HG03571 (cell line): ENCODE data around the gene ESRRA.

Experiments used
- ATAC-seq: cut with Tn5 transposase; IDR thresholded peaks from one replicate; pipeline ENCODE4 v1.9.1; 2021; ENCODE audit not compliant: unreplicated experiment

Gene ESRRA

GRCh38 chr11:64327375-64327774 is 22.1 kb downstream of the ESRRA start:
- ATAC-seq = no peak

- no peak for ATAC-seq
Measured at GRCh38 chr11:64327993-64328392, 22.7 kb downstream of the ESRRA start.

GRCh38 chr11:64330888-64331287 is 25.6 kb downstream of the ESRRA start:
- ATAC-seq = no peak

DNA sequence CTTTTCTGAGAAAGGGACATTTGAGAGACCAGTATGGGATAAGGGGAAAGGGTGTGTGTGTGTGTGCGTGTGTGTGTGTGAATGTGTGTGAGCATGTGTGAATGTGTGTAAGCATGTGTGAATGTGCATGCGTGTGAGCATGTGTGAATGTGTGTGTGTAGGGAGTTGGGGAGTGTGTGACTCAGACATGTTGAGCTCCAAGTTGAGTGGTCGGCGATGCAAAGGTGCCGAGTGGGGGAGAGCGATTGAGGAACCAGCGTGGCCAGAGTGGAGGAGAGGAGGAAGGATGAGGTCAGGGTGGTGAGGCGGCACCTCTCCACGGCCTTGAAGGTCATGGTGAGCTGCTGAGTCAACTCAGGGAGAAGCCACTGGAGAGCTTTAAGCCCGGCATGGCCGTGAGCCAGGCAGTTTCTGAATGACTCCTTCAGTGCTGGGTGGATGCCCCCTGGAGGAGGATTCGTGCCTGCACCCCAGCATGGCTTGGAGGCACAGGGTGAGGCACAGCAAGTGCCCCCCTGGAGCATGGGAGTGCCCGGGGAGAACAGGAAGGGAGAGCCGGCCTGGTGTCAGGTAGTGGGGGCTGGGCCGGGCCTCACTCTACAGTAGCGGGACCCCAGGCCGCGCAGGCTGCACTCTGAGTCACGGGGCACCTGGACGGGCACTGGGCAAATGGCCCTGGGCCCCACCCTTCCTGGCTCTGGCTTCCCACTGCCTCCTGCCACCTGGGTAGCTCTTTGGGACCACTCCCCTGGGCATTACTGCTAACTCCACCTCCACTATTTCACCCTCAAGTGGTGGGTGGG is 26.4 kb downstream of the ESRRA start:
- ATAC-seq = peak; percentile 56

DNA sequence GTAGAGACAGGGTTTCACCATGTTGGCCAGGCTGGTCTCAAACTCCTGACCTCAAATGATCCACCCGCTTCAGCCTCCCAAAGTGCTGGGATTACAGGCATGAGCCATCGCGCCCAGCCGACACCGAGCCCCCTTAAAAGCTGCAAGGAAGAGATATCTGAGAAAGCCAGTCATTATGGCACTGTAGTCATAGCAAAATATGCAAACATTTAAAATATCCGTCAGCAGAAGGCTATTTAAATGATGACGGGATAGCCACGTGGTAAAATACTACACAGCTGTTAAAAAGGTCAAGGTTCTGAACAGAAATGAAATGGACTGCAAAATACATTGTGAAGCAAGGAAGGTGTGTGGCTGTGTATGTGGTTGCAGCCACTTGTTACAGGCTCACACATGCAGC is 28.2 kb downstream of the ESRRA start:
- no peak for ATAC-seq

- ATAC-seq = peak; percentile 55
Measured at GRCh38 chr11:64334764-64335735, 29.7 kb downstream of the ESRRA start.

GRCh38 chr11:64337538-64338249 is 32.4 kb downstream of the ESRRA start:
- ATAC-seq = no peak

- ATAC-seq = no peak
Measured at GRCh38 chr11:64338716-64339115, 33.4 kb downstream of the ESRRA start.

GRCh38 chr11:64339286-64339685 is 34.0 kb downstream of the ESRRA start:
- ATAC-seq = no peak

GRCh38 chr11:64339754-64340408 is 34.6 kb downstream of the ESRRA start, which contains the start of gene CCDC88B:
CCDC88B (plus strand) TSS chr11:64340204; CDS start chr11:64340267, 63 bp downstream.
- peak; percentile 42 for ATAC-seq

- ATAC-seq = no peak
Measured at GRCh38 chr11:64340671-64341335, 35.5 kb downstream of the ESRRA start.

GRCh38 chr11:64341429-64341828 is 36.1 kb downstream of the ESRRA start:
- no peak for ATAC-seq

DNA sequence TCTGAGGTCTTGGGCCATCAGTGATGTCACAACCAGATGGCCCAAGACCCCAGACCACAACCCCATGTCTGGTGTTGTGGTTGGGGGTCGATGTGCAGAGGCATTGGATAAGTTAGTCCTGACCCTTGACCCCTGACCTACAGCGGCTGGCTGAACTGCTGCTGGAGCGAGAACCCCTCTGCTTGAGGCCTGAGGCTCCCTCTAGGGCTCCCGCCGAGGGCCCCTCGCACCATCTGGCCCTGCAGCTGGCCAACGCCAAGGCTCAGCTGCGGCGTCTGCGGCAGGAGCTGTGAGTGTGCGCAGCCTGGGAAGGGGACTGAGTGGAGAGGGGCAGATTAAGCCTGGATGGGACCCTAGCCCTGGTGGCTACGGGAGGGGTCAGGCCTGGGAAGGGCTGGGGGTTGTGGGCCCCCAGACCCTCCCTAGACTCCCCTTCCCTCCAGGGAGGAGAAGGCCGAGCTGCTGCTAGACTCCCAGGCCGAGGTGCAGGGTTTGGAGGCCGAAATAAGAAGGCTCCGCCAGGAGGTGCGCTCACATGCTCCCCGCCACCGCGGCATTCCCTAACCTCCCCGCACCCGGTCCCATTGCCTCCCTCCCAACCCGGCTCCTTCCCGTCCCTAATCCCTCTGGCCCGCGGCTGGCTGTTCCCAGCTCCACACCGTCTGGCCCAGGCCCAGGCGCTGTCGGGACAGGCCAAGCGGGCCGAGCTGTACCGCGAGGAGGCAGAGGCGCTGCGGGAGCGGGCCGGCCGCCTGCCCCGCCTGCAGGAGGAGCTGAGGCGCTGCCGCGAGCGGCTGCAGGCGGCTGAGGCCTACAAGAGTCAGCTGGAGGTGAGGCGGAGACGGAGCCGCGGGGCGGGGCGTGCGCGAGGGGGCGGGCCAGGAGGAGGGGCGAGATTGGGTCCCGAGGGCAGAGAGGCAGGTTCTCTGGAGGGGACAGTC is 36.8 kb downstream of the ESRRA start:
- ATAC-seq = peak; percentile 43

- no peak for ATAC-seq
Measured at GRCh38 chr11:64342869-64343745, 37.8 kb downstream of the ESRRA start.

- ATAC-seq = no peak
Measured at GRCh38 chr11:64343767-64344559, 38.6 kb downstream of the ESRRA start.

GRCh38 chr11:64344787-64345186 is 39.5 kb downstream of the ESRRA start:
- ATAC-seq = no peak

DNA sequence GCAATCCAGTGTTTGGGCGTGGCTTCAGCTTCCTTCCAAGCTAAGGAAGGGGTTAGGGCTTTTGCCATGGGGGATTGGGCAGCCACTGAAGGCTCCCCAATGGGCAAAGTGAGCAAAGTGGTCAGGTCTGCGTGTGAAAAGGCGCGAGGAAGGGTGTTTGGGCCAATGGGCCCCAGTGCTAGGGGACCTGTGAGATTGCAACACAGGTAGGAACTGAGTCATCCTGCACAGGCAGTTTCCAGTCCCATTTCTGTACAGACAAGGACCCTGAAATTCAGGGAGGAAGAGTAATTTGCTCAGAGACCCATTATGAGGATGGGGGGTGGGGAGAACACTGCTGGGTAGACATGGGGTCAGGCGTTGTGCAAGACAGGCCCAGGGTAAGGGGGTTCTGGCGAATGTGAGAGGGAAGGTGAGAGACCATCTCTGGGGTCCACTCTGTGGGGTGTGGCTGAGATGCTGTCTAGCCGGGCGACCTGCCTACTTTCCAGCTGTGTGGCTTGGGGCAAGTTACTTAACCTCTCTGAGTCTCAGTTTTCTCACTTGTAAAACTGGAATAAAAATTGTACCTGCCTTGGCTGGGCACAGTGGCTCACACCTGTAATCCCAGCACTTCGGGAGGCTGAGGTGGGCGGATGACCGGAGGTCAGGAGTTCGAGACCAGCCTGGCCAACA is 42.0 kb downstream of the ESRRA start:
- no peak for ATAC-seq
